ENCODE measurements around the gene INSM1. TPM values are rescaled to one million over a fixed set of nuclear protein-coding genes. Genes with fewer than 3 reads are reported as not detected.

INSM1 gene
- total and polyA plus RNA-seq, 2 experiments from 2014 or later = 0.55 to 1.2 TPM

- Histone ChIP-seq H3K4me1 (ENCODE audit: insufficient read depth) (no peaks in the 10 kb centered on the region), H3K79me2 (replicated peaks; ENCODE audit: insufficient read depth) (no peaks in the 10 kb centered on the region), H3F3A (replicated peaks; ENCODE audit: low read depth) (no peaks in the 10 kb centered on the region), H2AFZ (no peak overlapping the region), H3K27me3 (ENCODE audit: insufficient read depth) (no peaks in the 10 kb centered on the region), H3K4me2 (no peak overlapping the region), H3K36me3 (ENCODE audit: insufficient read depth) (no peaks in the 10 kb centered on the region), H3K9me2 (ENCODE audit: insufficient read depth) (no peaks in the 10 kb centered on the region), H3K27ac (ENCODE audit: low read depth) (no peak overlapping the region), H3K4me3 (no peak overlapping the region), H4K20me1 (replicated peaks; ENCODE audit: insufficient read depth) (no peaks in the 10 kb centered on the region)
- H3K36me3 Mint-ChIP-seq (ENCODE audit: low read depth) = no peaks in the 10 kb centered on the region; the same call in 2 of the 3 replicates
- no peaks in the 10 kb centered on the region for H3K9me3 Mint-ChIP-seq
- H3K27ac Mint-ChIP-seq = peak overlapping the region; percentile 50
- DNase-seq (ENCODE audit: low spot score) (no peak), ATAC-seq (no peak)
- H3K4me3 Mint-ChIP-seq = no peak overlapping the region
- H3K27me3 Mint-ChIP-seq (ENCODE audit: insufficient read depth, low read depth, poor library complexity) = peaks cover 9% of the 10 kb centered on the region
- peaks cover 23% of the 10 kb centered on the region for H3K4me1 Mint-ChIP-seq
- TF ChIP-seq CREB1 (CRISPR knock-in tag; IDR thresholded peaks at IDR 0.05; ENCODE audit: low read depth) (no peak), CTCF (conservative IDR thresholded peaks at IDR 0.05; ENCODE audit: low read depth in 2 of 2) (no peak), EZH2 (IDR thresholded peaks at IDR 0.05; ENCODE audit: low read depth, unreplicated experiment) (no peak), POLR2AphosphoS5 (IDR thresholded peaks at IDR 0.05; ENCODE audit: low read depth) (no peak), ZNF462 (CRISPR knock-in tag; IDR thresholded peaks at IDR 0.05) (no peak), ZNF331 (CRISPR knock-in tag; IDR thresholded peaks at IDR 0.05; ENCODE audit: low read depth) (no peak), STAT1 (IDR thresholded peaks at IDR 0.05; ENCODE audit: unreplicated experiment) (no peak), REST (IDR thresholded peaks at IDR 0.05; ENCODE audit: unreplicated experiment) (no peak)
Observed at GRCh38 chr20:20393207-20394120, 25.6 kb downstream of the INSM1 start.

All from GM23338 (cell line).